G401 (cell line): ENCODE results near the gene TUBA1B. TPM values are rescaled to one million over a fixed set of nuclear protein-coding genes. Genes with fewer than 3 reads are reported as not detected.
A peak's percentile ranks its signal among the peaks of the same experiment; 100 is the strongest.
"Not testable (repeated sequence)": the region's sequence is repeated elsewhere in the genome, so short reads cannot be mapped to it uniquely, and the experiment has no call there.

Experiments used
- DNase-seq: peaks from one replicate; pipeline ENCODE4 v3.0.0-alpha.2; 2015; ENCODE audit warnings: low spot score
- in situ Hi-C: cut with HindIII; loops from 2 replicates; pipeline ENCODE4 v1.10.0; 2016; ENCODE audit warnings: low sequenced_read_pairs, mixed read lengths
- total RNA-seq: library from RNA; depleted of rRNA; stranded (reverse); fragments of >200 nt; shearing (Covaris generic); gene quantifications from 2 replicates; pipeline ENCODE4 v1.2.3, GENCODE V29; 2014

Gene TUBA1B
- total RNA-seq, 1 experiment from 2014 or later = 3,054 TPM

GRCh38 chr12:49129332-49130150 is 1.7 kb downstream of the TUBA1B start:
- peak; percentile 23 for DNase-seq
- in situ Hi-C loops = no loop called here

GRCh38 chr12:49127971-49128370 is 3.2 kb downstream of the TUBA1B start:
- in situ Hi-C loops, DNase-seq: not testable (repeated sequence)

GRCh38 chr12:49126852-49127763 is 4.1 kb downstream of the TUBA1B start:
- no peak for DNase-seq
- in situ Hi-C loops = no loop called here

- in situ Hi-C loops = no loop called here
- DNase-seq = peak; percentile 82
Observed at GRCh38 chr12:49121047-49121696, 10.0 kb downstream of the TUBA1B start.

- DNase-seq = no peak
- in situ Hi-C loops = no loop called here
Observed at GRCh38 chr12:49111206-49111605, 20.0 kb downstream of the TUBA1B start.

GRCh38 chr12:49110464-49111155 is 20.6 kb downstream of the TUBA1B start, which contains the start of gene LMBR1L:
LMBR1L (minus strand) TSS chr12:49110847; CDS start chr12:49110555, 292 bp downstream.
- DNase-seq = peak; percentile 99
- in situ Hi-C loops = no loop called here

- peak; percentile 48 for DNase-seq
- in situ Hi-C loops = no loop called here
Observed at GRCh38 chr12:49109641-49110463, 21.3 kb downstream of the TUBA1B start.

- peak; percentile 32 for DNase-seq
- in situ Hi-C loops = no loop called here
Observed at GRCh38 chr12:49108958-49109404, 22.2 kb downstream of the TUBA1B start.

GRCh38 chr12:49105504-49106084 is 25.6 kb downstream of the TUBA1B start:
- no peak for DNase-seq

GRCh38 chr12:49104822-49105221 is 26.4 kb downstream of the TUBA1B start:
- in situ Hi-C loops = no loop called here
- no peak for DNase-seq

More at GRCh38 chr12:49105504-49106084, 25.6 kb downstream of the TUBA1B start:
- in situ Hi-C loops = no loop called here

GRCh38 chr12:49100380-49100779 is 30.8 kb downstream of the TUBA1B start:
- DNase-seq = no peak
- in situ Hi-C loops = no loop called here

GRCh38 chr12:49098703-49099102 is 32.5 kb downstream of the TUBA1B start:
- no peak for DNase-seq
- in situ Hi-C loops = no loop called here

GRCh38 chr12:49098035-49098451 is 33.2 kb downstream of the TUBA1B start:
- in situ Hi-C loops = no loop called here
- peak; percentile 51 for DNase-seq

GRCh38 chr12:49097381-49097780 is 33.8 kb downstream of the TUBA1B start:
- peak; percentile 59 for DNase-seq
- in situ Hi-C loops = no loop called here

- in situ Hi-C loops = no loop called here
- no peak for DNase-seq
Observed at GRCh38 chr12:49094975-49095365, 36.2 kb downstream of the TUBA1B start.

- in situ Hi-C loops = no loop called here
- peak; percentile 26 for DNase-seq
Observed at GRCh38 chr12:49094160-49094974, 36.8 kb downstream of the TUBA1B start, which contains the start of gene DHH. DHH (minus strand) TSS chr12:49094801; CDS start chr12:49094512, 289 bp downstream.

GRCh38 chr12:49093792-49094159 is 37.4 kb downstream of the TUBA1B start:
- peak; percentile 41 for DNase-seq

More at GRCh38 chr12:49093792-49094159, 37.4 kb downstream of the TUBA1B start:
- in situ Hi-C loops = no loop called here
